HG02763 (cell line): Measurements from ENCODE around the gene PSD2.
"Not testable (repeated sequence)": the region's sequence is repeated elsewhere in the genome, so short reads cannot be mapped to it uniquely, and the experiment has no call there.

Experiments used
- ATAC-seq: cut with Tn5 transposase; IDR thresholded peaks from one replicate; pipeline ENCODE4 v1.9.1; 2021; ENCODE audit warnings: mild to moderate bottlenecking, moderate library complexity; ENCODE audit not compliant: unreplicated experiment

Gene PSD2

GRCh38 chr5:139789116-139789844 lies 6.3 kb upstream of the PSD2 start:
- ATAC-seq, result no peak

GRCh38 chr5:139789845-139790189 lies 5.8 kb upstream of the PSD2 start:
- no peak for ATAC-seq

GRCh38 chr5:139792218-139792617 lies 3.4 kb upstream of the PSD2 start:
- no peak for ATAC-seq

GRCh38 chr5:139792655-139793054 lies 3.0 kb upstream of the PSD2 start:
- ATAC-seq, result not testable (repeated sequence)

GRCh38 chr5:139794067-139794846 lies 1.4 kb upstream of the PSD2 start:
- no peak for ATAC-seq

- no peak for ATAC-seq
Measured at GRCh38 chr5:139796061-139796806, 626 bp downstream of the PSD2 start.

GRCh38 chr5:139797335-139797734 lies 1.7 kb downstream of the PSD2 start:
- no peak for ATAC-seq

GRCh38 chr5:139797856-139798510 lies 2.4 kb downstream of the PSD2 start:
- ATAC-seq, result no peak

- no peak for ATAC-seq
Measured at GRCh38 chr5:139798883-139799282, 3.3 kb downstream of the PSD2 start.

GRCh38 chr5:139799359-139799758 lies 3.8 kb downstream of the PSD2 start:
- ATAC-seq, result no peak

GRCh38 chr5:139803978-139804377 lies 8.4 kb downstream of the PSD2 start:
- ATAC-seq, result no peak

GRCh38 chr5:139804800-139805397 lies 9.3 kb downstream of the PSD2 start:
- no peak for ATAC-seq

- ATAC-seq, result no peak
Measured at GRCh38 chr5:139805545-139805944, 9.9 kb downstream of the PSD2 start.

GRCh38 chr5:139806111-139806510 lies 10.5 kb downstream of the PSD2 start:
- ATAC-seq, result no peak

GRCh38 chr5:139806726-139807646 lies 11.4 kb downstream of the PSD2 start:
- ATAC-seq, result no peak

- ATAC-seq, result no peak
Measured at GRCh38 chr5:139807647-139808030, 12.0 kb downstream of the PSD2 start.

- ATAC-seq, result no peak
Measured at GRCh38 chr5:139808481-139809330, 13.1 kb downstream of the PSD2 start.

- no peak for ATAC-seq
Measured at GRCh38 chr5:139809331-139809810, 13.8 kb downstream of the PSD2 start.
